SK-N-SH (cell line): ENCODE measurements around the gene SLC24A5.

ENCODE experiments used
- CTCF ChIP-seq: fragments of 200-600 bp; sonication (generic); IDR thresholded peaks from 2 replicates; pipeline ENCODE4 v1.6.1; 2017; ENCODE audit warnings: antibody characterized with exemption, mild to moderate bottlenecking, moderate library complexity
- EP300 ChIP-seq, 2 experiments: IDR thresholded peaks; 2 replicates each; pipeline versions ENCODE4 v1.4.0 to v1.6.1; 2012; ENCODE audit warnings: borderline replicate concordance in 1 of 2, low read depth in 1 of 2, low read length in 1 of 2
- FOXJ3 ChIP-seq: sonication (generic); formaldehyde crosslinking; IDR thresholded peaks from 2 replicates; pipeline ENCODE4 v1.5.1; 2020; ENCODE audit warnings: mild to moderate bottlenecking, missing genetic modification reagents
- IRF3 ChIP-seq: fragments of 150-350 bp; IDR thresholded peaks from 2 replicates; pipeline ENCODE4 v1.6.1; 2016; ENCODE audit warnings: mild to moderate bottlenecking, low read depth, low read length
- MAX ChIP-seq: IDR thresholded peaks from 2 replicates; pipeline ENCODE4 v1.4.0; 2012; ENCODE audit warnings: low read depth
- MXI1 ChIP-seq: IDR thresholded peaks from 2 replicates; pipeline ENCODE4 v1.6.1; 2012; ENCODE audit warnings: mild to moderate bottlenecking, low read depth, low read length, improper control_type of control experiment
- PBX3 ChIP-seq: IDR thresholded peaks from 2 replicates; pipeline ENCODE4; 2012
- POLR2AphosphoS5 ChIP-seq: IDR thresholded peaks from 2 replicates; pipeline ENCODE4 v1.6.1; 2012; ENCODE audit warnings: low read depth, low read length
- RAD21 ChIP-seq: IDR thresholded peaks from 2 replicates; pipeline ENCODE4 v1.6.1; 2012; ENCODE audit warnings: mild to moderate bottlenecking, low read length
- RFX5 ChIP-seq: IDR thresholded peaks from 2 replicates; pipeline ENCODE4 v1.6.1; 2012; ENCODE audit warnings: mild to moderate bottlenecking, improper control_type of control experiment, low read length
- TCF12 ChIP-seq: IDR thresholded peaks from 2 replicates; pipeline ENCODE4 v1.4.0; 2012
- TF ChIP-seq, protein P1 (sequence below): fragments of 150-350 bp; IDR thresholded peaks from 2 replicates; pipeline ENCODE4 v1.6.1; 2017; ENCODE audit warnings: antibody characterized with exemption, low read length, low read depth, borderline replicate concordance
- TF ChIP-seq, protein P2 (sequence below): IDR thresholded peaks from 2 replicates; pipeline ENCODE4 v1.6.1; 2012; ENCODE audit warnings: mild to moderate bottlenecking, low read depth, low read length, moderate library complexity

DNA sequence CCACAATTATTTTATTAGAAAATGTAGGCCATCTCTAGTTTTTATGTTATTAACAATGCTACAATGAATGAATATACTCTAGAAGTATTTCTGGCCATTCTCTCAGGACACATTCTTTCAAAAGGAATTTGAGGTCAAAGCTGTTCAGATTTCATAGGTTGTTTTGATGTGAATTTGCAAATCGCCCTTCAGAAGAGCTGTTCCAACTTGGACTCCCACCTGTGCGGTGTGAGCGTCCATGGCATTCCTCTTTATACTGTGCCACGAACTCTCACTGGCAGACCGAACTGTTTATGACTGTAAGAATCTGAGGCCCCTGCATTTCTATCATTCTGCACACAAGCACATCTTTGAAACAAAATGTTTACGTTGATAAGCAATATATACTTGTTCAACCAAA lies 18.6 kb upstream of the SLC24A5 start:
- TF ChIP-seq CTCF (no peak), POLR2AphosphoS5 (no peak), PBX3 (no peak), FOXJ3 (no peak), MXI1 (no peak), TCF12 (no peak), EP300 (IDR thresholded peaks at IDR 0.05; ENCODE audit: borderline replicate concordance in 1 of 2, low read depth in 1 of 2, low read length in 1 of 2) (no peak), RFX5 (no peak), RAD21 (no peak), MAX (no peak), IRF3 (no peak)
- TF ChIP-seq, protein P1, sequence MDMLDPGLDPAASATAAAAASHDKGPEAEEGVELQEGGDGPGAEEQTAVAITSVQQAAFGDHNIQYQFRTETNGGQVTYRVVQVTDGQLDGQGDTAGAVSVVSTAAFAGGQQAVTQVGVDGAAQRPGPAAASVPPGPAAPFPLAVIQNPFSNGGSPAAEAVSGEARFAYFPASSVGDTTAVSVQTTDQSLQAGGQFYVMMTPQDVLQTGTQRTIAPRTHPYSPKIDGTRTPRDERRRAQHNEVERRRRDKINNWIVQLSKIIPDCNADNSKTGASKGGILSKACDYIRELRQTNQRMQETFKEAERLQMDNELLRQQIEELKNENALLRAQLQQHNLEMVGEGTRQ, result no peak
- TF ChIP-seq, protein P2, sequence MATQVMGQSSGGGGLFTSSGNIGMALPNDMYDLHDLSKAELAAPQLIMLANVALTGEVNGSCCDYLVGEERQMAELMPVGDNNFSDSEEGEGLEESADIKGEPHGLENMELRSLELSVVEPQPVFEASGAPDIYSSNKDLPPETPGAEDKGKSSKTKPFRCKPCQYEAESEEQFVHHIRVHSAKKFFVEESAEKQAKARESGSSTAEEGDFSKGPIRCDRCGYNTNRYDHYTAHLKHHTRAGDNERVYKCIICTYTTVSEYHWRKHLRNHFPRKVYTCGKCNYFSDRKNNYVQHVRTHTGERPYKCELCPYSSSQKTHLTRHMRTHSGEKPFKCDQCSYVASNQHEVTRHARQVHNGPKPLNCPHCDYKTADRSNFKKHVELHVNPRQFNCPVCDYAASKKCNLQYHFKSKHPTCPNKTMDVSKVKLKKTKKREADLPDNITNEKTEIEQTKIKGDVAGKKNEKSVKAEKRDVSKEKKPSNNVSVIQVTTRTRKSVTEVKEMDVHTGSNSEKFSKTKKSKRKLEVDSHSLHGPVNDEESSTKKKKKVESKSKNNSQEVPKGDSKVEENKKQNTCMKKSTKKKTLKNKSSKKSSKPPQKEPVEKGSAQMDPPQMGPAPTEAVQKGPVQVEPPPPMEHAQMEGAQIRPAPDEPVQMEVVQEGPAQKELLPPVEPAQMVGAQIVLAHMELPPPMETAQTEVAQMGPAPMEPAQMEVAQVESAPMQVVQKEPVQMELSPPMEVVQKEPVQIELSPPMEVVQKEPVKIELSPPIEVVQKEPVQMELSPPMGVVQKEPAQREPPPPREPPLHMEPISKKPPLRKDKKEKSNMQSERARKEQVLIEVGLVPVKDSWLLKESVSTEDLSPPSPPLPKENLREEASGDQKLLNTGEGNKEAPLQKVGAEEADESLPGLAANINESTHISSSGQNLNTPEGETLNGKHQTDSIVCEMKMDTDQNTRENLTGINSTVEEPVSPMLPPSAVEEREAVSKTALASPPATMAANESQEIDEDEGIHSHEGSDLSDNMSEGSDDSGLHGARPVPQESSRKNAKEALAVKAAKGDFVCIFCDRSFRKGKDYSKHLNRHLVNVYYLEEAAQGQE, result no peak
